T-helper 9 cell (primary cell): ENCODE data around the gene HOXC6.

Source experiments
- DNase-seq: peaks from one replicate; pipeline ENCODE4 v3.0.0-alpha.2; 2020

The HOXC6 gene

GRCh38 chr12:53990311-53991076 lies 37.7 kb upstream of the HOXC6 start:
- DNase-seq, result no peak

DNA sequence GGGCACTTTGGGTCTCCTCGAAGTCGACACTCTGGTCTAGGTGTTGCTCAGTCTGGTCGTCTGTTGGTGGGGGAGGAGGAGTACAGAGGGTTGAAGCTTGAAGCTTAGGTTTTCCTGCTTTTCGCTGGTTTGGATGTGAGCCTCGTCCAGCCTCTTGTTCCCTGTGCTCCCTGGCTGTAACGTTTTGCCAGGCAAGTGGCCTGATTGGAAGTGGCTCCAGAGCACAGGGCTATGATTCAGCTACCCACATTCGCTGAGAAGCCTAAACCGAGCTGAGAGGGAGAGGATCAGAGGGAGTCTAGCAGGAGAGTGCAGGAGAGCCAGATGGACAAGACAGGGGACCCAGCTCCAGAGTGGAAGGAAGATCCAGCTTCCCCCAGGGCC lies 37.2 kb upstream of the HOXC6 start:
- no peak for DNase-seq

DNA sequence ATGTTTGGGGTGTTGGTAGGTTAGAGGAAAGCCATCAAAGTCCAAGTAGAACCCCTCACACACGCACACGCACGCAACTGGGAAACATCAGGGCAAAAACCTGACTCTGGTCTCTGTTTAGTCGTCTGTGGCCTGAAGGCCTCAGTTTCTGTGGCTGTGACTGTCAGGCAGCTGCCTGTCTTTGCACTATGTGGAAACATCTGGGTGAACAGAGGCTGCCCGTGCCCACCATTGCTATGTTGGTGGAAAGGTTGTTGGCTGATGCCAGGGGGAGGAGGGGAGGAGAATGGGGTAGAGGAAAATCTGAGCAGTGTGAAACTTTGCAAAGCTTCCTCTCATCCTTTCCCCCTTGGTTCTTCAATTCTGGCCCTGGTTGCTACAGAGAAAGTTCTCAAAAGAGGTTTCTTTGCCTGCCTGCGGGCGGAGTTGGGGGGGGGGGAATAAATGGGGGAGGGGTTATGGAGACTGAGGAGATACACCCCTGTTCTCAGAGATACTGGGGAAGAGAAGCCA lies 35.8 kb upstream of the HOXC6 start:
- DNase-seq, result no peak

DNA sequence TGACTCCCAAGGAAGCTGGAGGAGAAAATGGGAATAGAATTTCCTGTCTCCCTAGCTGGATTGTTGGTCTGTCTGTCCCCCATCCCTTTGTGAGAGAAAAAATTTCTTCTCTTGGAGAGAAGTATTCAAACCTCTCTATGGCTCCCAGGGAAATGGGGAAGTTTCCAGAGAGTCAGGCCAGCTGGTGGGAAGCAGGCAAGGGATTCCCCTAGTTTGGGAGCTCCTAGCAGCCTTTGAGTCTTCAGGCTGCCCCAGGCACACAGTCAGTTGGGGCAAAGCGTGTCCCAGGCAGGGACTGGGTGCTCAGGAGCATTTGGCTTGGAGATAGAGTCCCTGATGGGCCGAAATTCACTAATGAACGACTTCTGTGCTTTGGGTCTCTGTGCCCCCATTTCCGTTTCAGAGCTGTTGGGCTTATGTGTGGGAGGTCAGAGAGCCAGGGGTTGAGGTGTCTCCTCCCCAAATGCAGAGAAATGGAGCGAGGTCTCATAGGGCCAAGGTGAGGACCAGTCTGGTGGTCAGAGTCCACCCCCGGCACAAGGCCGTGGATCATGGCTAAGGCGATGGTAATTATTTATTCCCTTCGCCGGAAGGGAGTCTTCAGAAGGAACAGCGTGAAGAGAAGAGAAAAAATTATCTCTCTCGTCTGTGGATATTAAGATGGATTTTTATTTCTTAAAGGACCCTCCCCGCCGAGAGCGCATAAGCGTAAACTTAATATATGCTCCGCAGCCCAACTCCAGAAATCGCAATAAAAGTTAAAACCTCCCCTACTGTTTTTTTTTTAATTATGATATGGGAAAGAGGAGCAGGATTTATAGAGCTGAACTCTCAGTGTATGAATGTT lies 34.9 kb upstream of the HOXC6 start:
- no peak for DNase-seq

DNA sequence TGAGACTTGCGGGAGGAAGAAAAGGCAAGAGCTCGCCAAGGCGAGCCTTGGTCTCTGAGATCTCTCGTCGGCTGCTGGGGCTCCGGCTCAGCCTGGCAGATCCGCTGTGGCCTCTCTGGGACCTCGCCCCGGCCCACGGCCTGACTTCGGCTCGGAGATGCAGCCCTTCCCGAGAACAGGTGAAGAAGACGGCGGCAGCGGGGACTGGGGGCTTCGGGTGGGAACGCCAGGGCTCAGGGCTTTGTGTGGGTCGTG lies 34.3 kb upstream of the HOXC6 start:
- DNase-seq, result no peak

DNA sequence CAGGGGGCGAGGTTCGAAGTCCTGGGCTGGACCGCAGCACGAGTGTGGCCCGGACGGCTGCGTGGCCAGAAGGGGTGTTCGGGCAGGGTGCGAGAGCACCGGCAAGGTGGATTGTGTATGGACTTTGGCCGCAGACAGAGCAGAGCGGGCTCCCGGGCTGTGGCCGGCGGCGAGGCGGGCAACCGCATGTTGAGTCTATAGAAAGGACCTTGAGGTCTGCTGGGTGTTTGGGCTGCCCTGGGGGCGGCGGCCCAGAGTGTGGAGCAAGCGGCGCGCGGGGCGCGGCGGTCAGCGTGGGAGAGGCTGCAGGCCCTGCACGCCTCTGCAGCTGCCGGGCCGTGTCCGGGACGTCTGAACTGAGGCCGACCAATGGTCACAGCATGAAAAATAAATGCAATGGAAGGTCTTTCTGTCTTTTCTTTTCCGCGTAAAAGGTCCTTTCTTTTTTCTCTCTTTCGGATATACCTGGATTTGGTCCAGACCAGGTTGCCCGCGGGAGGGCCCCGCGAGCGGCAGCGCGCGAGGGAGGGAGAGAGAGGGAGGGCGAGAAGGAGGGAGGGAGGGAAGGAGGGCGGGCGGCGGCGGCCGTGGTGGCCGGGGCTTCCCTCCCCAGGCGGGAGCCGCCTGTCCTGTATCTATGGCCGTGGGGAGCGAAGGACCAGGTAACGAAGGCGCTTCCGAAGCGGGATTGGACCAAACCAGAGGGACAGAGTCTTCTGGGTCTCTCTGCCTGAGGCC lies 33.8 kb upstream of the HOXC6 start:
- DNase-seq, result no peak

DNA sequence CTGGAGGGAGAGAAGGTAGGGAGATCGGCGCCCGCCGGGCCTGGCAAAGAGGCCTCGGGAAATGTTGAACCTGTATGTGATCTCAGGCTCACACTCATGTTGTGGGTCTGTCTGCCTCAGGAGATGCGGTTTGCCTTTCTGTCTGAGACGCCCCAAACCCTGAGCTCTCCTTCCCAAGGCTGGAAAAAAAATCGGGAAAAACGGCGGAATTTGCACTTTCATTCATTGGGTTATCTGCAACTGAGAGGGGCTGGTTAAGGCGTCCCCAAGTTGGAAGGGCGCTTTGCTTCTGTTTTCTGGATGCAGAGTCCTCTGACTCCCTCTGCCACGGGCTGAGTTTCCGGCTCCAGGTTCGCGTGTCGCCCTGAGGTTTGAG lies 33.2 kb upstream of the HOXC6 start:
- no peak for DNase-seq

- no peak for DNase-seq
Measured at GRCh38 chr12:53995378-53996239, 32.6 kb upstream of the HOXC6 start.

DNA sequence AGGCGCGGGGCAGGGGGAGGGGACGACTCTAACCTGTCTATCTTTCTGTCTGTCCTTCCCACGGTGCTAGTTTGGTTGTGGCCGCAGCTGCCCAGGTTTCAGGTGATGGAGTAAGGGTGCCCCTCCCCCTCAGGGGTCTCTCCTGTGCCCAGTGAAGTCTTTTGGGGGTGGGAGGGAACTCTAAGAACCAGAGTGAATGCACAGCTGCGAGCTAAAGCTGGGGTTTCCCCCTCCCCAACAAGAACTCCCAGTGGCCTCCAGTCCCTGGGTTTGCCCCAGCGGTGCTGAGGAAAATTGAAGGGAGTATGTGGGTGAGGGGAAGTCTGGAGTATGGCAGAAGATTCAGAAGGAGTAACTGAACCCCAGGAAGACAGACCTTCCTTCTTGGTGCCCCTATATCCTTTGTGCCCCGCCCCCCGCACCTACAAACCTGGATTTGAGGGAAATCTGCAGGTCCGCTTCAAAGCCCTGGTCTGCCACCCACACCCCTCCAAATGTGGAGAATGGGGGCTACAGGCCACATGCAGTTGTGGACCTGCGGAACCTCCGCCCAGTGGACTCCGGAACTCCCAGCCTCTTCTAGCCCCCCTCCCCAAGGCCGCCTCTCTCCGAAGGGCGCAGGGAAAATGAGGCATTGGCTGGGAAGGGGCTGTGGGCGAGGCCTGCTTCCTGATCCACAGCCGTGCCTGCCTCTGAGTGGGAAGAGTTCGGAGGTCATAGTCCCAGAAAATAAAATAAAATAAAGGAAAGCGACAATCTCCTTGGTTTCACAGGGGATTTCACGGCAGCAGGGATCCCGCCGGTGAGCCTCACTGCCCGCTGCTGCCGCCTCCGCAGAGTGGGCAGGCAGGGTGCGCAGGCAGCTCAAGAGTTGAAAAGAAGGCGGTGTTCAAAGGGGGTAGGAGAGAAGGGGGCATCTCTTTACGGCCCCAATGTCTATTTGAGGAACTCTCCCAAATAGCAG lies 31.7 kb upstream of the HOXC6 start:
- no peak for DNase-seq

DNA sequence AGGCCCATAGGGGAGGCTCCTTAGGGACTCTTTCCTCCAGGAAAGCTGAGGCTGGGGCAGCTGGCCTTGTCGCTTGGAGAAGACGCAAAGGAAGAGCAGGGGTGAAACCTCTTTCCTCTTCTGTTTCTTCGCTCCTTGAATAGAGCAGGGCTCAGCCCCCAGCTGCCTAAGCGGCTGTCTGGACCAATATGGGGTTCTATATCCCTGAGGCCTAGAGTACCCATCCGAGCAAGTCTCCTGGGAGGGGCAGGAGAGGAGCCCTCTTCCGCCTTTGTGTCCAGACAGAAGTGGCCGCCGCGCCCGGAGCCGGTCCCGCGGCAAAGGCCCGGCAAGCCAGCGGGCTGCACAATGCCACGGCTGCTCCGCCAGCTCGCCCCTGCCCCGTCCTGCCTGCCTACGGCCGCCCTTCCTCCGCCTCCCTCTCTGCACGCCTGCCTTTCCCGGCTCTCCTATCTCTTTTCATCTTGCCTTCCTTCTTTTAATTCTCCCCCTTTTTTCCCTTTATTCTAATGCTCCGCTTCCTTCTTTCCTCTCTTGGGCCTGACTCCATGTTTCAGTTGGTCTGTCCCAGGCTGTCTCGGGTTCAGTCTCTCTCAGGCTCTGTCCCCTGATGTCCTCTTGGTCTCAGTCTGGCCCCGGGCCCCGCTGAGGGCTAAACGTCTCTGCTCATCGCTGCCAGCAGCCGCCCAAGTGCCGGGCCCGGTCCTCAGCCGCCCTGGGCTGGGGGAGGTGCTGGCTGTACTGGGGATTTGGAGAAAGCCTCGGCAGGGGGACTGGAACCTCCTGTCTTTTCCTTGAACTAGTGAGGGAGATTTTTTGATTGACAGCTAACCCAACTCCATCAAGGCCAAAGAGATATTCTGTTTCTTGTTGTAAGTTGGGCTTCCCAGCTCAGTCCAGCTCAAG lies 30.8 kb upstream of the HOXC6 start:
- no peak for DNase-seq

DNA sequence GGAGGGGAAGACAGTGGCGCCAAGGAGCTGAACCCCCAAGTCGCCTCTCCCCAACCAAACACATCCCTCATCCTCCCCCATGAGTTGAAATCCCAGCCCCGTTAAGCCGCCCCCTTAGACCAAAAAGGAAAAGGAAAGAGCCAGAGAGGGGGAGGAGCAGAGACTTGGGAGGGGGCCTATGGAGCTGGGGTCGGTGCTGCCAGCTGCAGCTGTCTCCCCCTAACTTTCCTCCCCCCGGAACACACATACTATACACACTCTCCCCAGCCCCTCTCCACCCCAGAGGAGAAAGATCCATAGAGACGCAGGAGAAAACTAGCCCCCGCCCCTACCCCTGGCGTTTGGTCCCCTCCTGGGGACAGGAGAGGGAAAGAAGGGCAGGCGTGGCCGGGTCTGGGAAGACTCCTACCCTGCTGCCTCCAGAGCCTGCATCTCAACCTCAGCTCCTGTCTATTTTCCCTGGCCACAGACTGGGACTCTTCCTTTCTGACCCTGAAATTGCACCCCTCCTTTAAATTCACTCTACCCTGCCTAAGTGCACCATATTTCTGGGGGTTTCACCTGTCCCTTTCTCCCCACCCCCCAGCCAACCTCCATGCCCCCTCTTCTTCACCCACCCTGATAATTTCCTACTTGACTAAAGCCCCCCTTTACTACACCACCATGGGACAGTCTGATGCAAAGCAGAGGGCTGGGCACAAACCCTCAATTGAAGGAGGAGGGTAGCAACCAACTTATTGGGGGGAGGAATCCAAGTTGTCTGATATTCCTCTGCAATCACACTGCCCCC lies 29.9 kb upstream of the HOXC6 start:
- no peak for DNase-seq

DNA sequence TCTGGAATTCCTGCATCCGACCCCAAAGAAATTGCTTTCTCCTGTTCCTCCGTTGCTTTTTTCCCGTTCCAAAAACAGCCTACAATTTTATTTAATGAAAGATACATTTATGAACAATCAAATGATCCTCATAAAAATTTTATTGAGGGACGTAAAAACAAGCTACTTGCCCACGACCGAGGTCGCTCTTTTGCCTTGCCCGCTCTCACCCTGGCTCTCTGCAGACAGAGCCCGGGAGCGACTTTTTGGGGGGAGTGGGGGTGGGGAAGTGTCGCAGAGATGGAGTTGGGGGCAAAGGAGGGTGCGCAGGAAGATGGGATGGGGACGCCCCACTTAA lies 29.4 kb upstream of the HOXC6 start:
- no peak for DNase-seq

DNA sequence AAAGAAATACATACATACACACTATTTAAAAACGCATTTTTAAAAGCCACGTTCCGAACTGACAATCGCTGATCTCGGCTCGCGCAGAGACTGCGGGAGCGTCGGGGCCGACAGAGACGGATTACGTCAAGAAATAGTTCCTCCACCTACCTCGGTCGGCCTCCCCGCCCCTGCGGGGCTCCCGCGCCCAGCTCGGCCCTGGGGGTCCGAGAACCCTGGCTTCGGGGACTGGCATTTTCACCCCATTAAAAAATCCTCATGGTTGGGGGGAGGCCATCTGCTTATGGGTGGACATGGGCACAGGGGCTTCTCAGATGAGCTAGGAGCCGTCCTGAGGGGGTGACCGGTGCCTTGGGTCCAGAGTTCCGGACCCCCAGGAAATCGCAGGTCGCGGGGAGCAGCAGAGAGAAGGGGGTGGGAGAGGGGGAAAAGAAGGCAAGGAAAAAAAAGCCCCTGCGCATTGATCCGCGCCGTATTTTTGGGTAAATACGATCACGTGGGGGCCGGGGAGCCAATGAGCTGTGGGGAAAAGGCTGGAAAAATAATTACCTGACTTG lies 28.6 kb upstream of the HOXC6 start:
- DNase-seq, result no peak

- no peak for DNase-seq
Measured at GRCh38 chr12:54000116-54001114, 27.8 kb upstream of the HOXC6 start, which contains the start of gene HOXC9. TSS of gene HOXC9 (plus strand) at chr12:54000161. CDS start at chr12:54000189, 28 bp downstream.

DNA sequence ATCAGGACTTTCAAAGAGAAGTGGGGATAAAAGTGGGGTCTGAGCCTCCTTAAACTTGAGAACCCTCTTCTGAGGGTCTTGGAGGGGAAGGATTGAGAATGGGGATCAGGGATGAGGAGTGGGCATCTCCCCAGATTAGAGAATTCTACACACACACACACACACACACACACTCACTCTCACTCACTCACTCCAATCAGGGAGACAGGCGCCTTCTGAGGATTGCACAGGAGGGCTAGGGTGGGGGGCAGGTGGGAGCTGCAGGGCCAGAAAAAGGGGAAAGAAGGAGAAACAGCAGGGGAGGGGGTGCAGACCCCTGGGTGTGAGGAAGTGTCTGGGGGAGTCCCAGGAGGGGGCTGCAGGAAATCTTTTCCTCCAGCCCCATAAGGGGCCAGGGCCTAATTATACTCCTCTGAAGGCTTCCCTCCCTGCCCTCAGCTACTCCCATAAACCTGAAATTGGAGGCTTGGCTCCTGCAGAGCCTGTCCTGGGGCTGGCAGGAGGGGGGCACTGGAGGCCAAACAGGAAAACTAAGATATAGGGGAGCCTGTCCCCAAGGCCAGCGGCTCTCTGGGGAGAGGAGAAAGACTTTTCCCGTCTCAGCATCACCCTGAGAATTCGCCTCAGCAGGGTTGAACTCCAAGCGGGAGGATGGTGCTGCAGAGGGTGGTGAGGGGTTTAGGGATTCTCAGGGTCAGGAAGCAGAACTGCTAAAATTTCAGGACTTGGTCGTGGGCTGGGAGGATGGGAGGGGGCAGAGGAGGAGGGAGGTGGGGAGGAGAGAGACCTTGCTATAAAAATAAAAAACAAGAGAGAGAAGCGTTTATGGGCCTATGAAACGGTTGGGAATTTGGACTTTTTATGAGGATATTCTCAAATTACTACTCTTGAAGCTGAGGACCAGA lies 26.7 kb upstream of the HOXC6 start:
- no peak for DNase-seq

DNA sequence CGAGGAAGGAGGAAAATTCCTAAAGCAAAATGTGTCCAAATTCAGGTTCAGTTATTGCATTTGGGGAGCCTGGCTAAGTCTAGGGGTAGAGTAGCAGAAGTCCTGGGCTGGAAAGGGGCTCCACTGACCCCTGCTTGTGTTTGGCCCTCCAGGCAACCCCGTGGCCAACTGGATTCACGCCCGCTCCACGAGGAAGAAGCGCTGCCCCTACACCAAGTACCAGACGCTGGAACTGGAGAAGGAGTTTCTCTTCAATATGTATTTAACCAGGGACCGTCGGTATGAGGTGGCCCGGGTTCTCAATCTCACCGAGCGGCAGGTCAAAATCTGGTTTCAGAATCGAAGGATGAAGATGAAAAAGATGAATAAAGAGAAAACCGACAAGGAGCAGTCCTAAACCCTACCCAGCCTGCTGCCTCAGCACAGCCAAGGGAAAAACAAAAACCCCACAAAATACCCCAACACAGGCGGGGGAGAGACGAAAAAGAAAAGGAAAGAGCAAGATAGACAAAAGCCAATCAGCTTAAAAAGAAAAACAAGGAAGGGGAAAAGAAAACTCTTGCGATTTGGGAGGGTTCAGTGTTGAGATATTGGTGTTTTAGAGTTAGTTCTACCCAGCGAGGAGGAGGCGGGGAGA lies 25.8 kb upstream of the HOXC6 start:
- no peak for DNase-seq
